Panc1 (cell line): ENCODE measurements around the gene KREMEN2. TPM values are rescaled to one million over a fixed set of nuclear protein-coding genes. Genes with fewer than 3 reads are reported as not detected.

Experiments used
- ATAC-seq: fragments of 200-7000 bp; cut with Tn5 transposase; 2 replicates; pipeline ENCODE4 v1.9.1; 2020; ENCODE audit warnings: mild to moderate bottlenecking, moderate library complexity
- BruUV-seq: library from RNA; stranded (reverse); fragments of 400-500 nt; replicated peaks from 2 replicates; lab custom pipeline; 2021; lab: Mats Ljungman, UMichigan
- CTCF ChIA-PET: fragments of 300-600 bp; sonication (Branson Sonifier 250); formaldehyde crosslinking; loops from one replicate; lab custom pipeline; 2022; ENCODE audit warnings: antibody characterized with exemption; lab: Charles Lee
- POLR2A ChIA-PET: fragments of 300-600 bp; sonication (Branson Sonifier 250); formaldehyde crosslinking; loops from one replicate; lab custom pipeline; 2022; ENCODE audit warnings: antibody characterized with exemption; lab: Charles Lee
- DNase-seq: peaks from one replicate; pipeline ENCODE4 v3.0.0-alpha.2; 2010; ENCODE audit warnings: low read depth, low spot score
- H3K27ac ChIP-seq: 2 replicates; pipeline ENCODE4 v1.5.1; 2011; ENCODE audit warnings: mild to moderate bottlenecking, low read length, inconsistent platforms
- H3K27me3 ChIP-seq: fragments of 200-500 bp; sonication (Bioruptor generic); 2 replicates; pipeline ENCODE4 v1.6.0; 2014; ENCODE audit warnings: low read length, inconsistent platforms; ENCODE audit not compliant: control insufficient read depth, insufficient read depth
- H3K36me3 ChIP-seq: fragments of 200-500 bp; sonication (Bioruptor generic); 2 replicates; pipeline ENCODE4 v1.5.1; 2014; ENCODE audit warnings: inconsistent platforms, mild to moderate bottlenecking, low read length, moderate library complexity; ENCODE audit not compliant: control insufficient read depth, insufficient read depth
- H3K4me1 ChIP-seq: 2 replicates; pipeline ENCODE4 v1.5.1; 2011; ENCODE audit warnings: inconsistent platforms, mild to moderate bottlenecking, low read length, moderate library complexity; ENCODE audit not compliant: control insufficient read depth, insufficient read depth
- H3K4me3 ChIP-seq, 2 experiments: 2 replicates each; pipeline ENCODE4 v1.5.1; 2011 to 2012; ENCODE audit warnings: low read depth in 2 of 2, low read length in 2 of 2, mild to moderate bottlenecking in 2 of 2, inconsistent platforms in 1 of 2, moderate library complexity in 1 of 2
- H3K9me3 ChIP-seq: fragments of 200-500 bp; sonication (Bioruptor generic); 2 replicates; pipeline ENCODE4 v1.5.1; 2014; ENCODE audit warnings: low read depth, mild to moderate bottlenecking, inconsistent platforms, low read length, moderate library complexity; ENCODE audit not compliant: control insufficient read depth, insufficient read depth
- CTCF ChIP-seq: fragments of 450-650 bp; IDR thresholded peaks from 2 replicates; pipeline ENCODE4 v1.5.1; 2017; ENCODE audit warnings: mild to moderate bottlenecking
- POLR2AphosphoS5 ChIP-seq: IDR thresholded peaks from 2 replicates; pipeline ENCODE4 v1.6.1; 2012; ENCODE audit warnings: mild to moderate bottlenecking, low read depth, low read length, moderate library complexity
- SIN3A ChIP-seq: IDR thresholded peaks from 2 replicates; pipeline ENCODE4 v1.6.1; 2012; ENCODE audit warnings: low read depth, mild to moderate bottlenecking, low read length, moderate library complexity, borderline replicate concordance; ENCODE audit not compliant: insufficient read depth
- TCF7L2 ChIP-seq: IDR thresholded peaks from 2 replicates; pipeline ENCODE4 v1.6.1; 2011; ENCODE audit warnings: mild to moderate bottlenecking, low read depth, low read length, inconsistent platforms
- in situ Hi-C: cut with HindIII; loops from 2 replicates; pipeline ENCODE4 v1.10.0; 2016; ENCODE audit warnings: low sequenced_read_pairs, low pct_unique_long_range_greater_than_20kb
- intact Hi-C: fragments of 100-400 bp; cut with micrococcal nuclease; formaldehyde crosslinking; loops from one replicate; pipeline ENCODE4 v1.10.0; 2022; ENCODE audit not compliant: unreplicated experiment
- total RNA-seq: library from RNA; stranded (reverse); gene quantifications from one replicate; pipeline ENCODE4 v1.2.1, GENCODE V29; 2021; ENCODE audit not compliant: unreplicated experiment
- TF ChIP-seq, protein P1 (sequence below), 2 experiments: IDR thresholded peaks; 2 replicates each; pipeline ENCODE4 v1.6.1; 2011 to 2012; ENCODE audit warnings: low read depth in 2 of 2, control low read depth in 1 of 2, low read length in 1 of 2, mild to moderate bottlenecking in 1 of 2, moderate library complexity in 1 of 2; ENCODE audit not compliant: insufficient read depth in 1 of 2

Gene KREMEN2
- total RNA-seq, 1 experiment from 2014 or later, result 10.8 TPM

DNA sequence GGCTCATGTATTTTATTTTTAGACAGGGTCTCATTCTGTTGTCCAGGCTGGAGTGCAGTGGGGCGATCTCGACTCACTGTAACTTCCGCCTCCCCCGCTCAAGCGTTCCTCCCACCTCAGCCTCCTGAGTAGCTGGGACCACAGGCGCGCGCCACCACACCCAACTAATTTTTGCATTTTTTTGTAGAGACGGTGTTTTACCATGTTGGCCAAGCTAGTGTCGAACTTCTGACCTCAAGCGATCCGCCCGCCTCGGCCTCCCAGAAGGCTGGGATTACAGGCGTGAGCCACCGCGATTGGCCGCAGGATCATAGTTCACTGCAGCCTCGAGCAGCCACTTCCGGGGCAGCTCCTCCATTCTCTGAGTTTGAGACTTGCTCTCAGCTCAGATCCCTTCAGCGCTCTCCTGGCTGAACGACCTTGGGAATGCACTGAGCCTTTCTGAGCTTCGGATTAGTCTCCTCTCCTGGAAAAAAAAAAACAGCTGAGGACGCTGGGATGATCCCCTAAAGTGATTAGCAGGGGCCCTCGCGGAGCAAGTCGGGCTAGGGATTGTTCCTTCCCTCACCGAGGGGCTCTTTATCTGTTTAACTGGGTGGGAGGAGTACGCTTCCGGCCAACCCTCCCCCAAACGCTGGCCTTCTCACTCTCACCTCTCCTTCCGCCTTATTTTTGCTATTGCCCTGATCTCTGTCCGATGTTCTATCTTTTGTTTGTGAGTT, 17.3 kb downstream of the KREMEN2 start:
- no peaks in the 10 kb centered on the region for H3K9me3 ChIP-seq
- in situ Hi-C loops, result no loop called here
- intact Hi-C loops, result no loop called here
- ChIA-PET POLR2A (no interaction called here), CTCF (no interaction called here)
- peaks cover 36% of the 10 kb centered on the region for H3K4me1 ChIP-seq
- no TSS peak for BruUV-seq
- H3K27ac ChIP-seq, result peak overlapping the region; percentile 96
- no peak for DNase-seq
- H3K4me3 ChIP-seq, result peak overlapping the region; percentile 70 to 71
- no peak for ATAC-seq
- TF ChIP-seq CTCF, result no peak
- TF ChIP-seq, protein P1, sequence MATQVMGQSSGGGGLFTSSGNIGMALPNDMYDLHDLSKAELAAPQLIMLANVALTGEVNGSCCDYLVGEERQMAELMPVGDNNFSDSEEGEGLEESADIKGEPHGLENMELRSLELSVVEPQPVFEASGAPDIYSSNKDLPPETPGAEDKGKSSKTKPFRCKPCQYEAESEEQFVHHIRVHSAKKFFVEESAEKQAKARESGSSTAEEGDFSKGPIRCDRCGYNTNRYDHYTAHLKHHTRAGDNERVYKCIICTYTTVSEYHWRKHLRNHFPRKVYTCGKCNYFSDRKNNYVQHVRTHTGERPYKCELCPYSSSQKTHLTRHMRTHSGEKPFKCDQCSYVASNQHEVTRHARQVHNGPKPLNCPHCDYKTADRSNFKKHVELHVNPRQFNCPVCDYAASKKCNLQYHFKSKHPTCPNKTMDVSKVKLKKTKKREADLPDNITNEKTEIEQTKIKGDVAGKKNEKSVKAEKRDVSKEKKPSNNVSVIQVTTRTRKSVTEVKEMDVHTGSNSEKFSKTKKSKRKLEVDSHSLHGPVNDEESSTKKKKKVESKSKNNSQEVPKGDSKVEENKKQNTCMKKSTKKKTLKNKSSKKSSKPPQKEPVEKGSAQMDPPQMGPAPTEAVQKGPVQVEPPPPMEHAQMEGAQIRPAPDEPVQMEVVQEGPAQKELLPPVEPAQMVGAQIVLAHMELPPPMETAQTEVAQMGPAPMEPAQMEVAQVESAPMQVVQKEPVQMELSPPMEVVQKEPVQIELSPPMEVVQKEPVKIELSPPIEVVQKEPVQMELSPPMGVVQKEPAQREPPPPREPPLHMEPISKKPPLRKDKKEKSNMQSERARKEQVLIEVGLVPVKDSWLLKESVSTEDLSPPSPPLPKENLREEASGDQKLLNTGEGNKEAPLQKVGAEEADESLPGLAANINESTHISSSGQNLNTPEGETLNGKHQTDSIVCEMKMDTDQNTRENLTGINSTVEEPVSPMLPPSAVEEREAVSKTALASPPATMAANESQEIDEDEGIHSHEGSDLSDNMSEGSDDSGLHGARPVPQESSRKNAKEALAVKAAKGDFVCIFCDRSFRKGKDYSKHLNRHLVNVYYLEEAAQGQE (IDR thresholded peaks at IDR 0.05; ENCODE audit: insufficient read depth in 1 of 2, low read depth in 2 of 2, low read length in 1 of 2), result no peak
- no peak for TF ChIP-seq TCF7L2
- TF ChIP-seq SIN3A, result no peak
- no peak for TF ChIP-seq POLR2AphosphoS5
- H3K36me3 ChIP-seq, result peaks cover 2% of the 10 kb centered on the region; the same call in 1 of the 2 replicates
- H3K27me3 ChIP-seq, result no peaks in the 10 kb centered on the region

GRCh38 chr16:2981899-2982250, 17.8 kb downstream of the KREMEN2 start:
- BruUV-seq, result TSS peak; percentile 95
- ATAC-seq, result no peak
- Histone ChIP-seq H3K4me1 (peaks cover 36% of the 10 kb centered on the region), H3K27ac (peak overlapping the region; percentile 96), H3K9me3 (no peaks in the 10 kb centered on the region), H3K36me3 (peaks cover 2% of the 10 kb centered on the region; the same call in 1 of the 2 replicates), H3K27me3 (no peaks in the 10 kb centered on the region), H3K4me3 (peak overlapping the region in 1 of 2 experiments; percentile 70; a peak in 2 of 4 replicates)
- TF ChIP-seq, protein P1 (IDR thresholded peaks at IDR 0.05; ENCODE audit: insufficient read depth in 1 of 2, low read depth in 2 of 2, low read length in 1 of 2), result no peak
- no peak for TF ChIP-seq POLR2AphosphoS5
- TF ChIP-seq CTCF, result no peak
- no peak for TF ChIP-seq TCF7L2
- TF ChIP-seq SIN3A, result no peak
- in situ Hi-C loops, result no loop called here
- intact Hi-C loops, result no loop called here
- DNase-seq, result no peak
- CTCF ChIA-PET, result no interaction called here
- POLR2A ChIA-PET, result no interaction called here
